Memory B cell (primary cell): ENCODE results near the gene CR2.

Experiments used
- ATAC-seq: fragments of 150-1000 bp; cut with Tn5 transposase; 2 replicates; pipeline ENCODE4 v1.10.0; 2021; ENCODE audit warnings: low read depth, mild to moderate bottlenecking, moderate library complexity
- DNase-seq, 2 donors: peaks; one replicate each; pipeline ENCODE4 v3.0.0; 2022; ENCODE audit warnings: low spot score in 2 of 2
- H3K27ac Mint-ChIP-seq: one replicate; pipeline ENCODE4 v1.8.0; 2022; ENCODE audit warnings: mild to moderate bottlenecking, moderate library complexity, mixed read lengths
- H3K27me3 Mint-ChIP-seq: one replicate; pipeline ENCODE4 v1.8.0; 2022; ENCODE audit warnings: mixed read lengths
- H3K36me3 Mint-ChIP-seq: one replicate; pipeline ENCODE4 v1.8.0; 2022; ENCODE audit warnings: mild to moderate bottlenecking, mixed read lengths
- H3K4me1 Mint-ChIP-seq: one replicate; pipeline ENCODE4 v1.8.0; 2022; ENCODE audit warnings: mixed read lengths
- H3K4me3 Mint-ChIP-seq: one replicate; pipeline ENCODE4 v1.8.0; 2022; ENCODE audit warnings: mild to moderate bottlenecking, moderate library complexity, mixed read lengths
- H3K9me3 Mint-ChIP-seq: one replicate; pipeline ENCODE4 v1.8.0; 2022; ENCODE audit warnings: mixed read lengths

Gene CR2

DNA sequence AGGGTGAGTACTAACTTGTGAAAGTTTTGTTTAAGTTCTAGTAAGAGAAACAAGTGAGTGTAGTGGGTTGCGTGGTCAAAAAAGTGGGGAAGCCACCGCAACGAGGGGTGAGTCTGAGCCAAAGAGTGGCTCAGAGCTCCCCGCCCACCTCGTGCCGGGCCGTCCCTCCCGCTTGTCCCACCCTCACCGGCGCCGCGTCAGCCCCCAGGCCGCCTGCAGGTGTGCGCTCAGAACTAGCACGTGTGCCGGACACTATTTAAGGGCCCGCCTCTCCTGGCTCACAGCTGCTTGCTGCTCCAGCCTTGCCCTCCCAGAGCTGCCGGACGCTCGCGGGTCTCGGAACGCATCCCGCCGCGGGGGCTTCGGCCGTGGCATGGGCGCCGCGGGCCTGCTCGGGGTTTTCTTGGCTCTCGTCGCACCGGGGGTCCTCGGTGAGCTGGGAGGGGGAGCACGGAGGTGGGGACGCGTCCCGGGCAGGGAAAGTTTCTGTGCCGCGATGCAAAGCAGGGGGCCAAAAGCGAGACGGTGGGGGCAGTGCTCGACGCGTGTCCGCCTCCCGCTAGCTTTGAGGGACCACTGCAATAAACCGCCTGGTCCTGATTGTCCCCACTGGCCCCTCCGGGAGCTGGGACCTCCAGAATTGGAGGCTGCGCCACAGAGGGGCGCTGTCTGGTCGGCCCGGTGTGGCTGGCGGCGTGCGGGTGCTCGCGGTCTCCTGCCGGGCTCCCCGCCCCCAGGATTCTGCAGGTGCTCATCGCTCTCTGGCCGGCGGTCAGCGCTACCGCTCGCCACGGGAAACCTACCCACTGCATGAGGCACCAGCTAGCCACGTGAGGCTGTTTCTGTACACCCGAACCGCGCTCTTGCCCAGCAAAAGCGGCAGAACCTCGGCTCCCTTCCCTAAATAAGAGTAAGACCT is at the start of gene CR2:
TSS of gene CR2 (plus strand) at position 283 of the 919 bp plus-strand sequence. CDS start at position 374, 91 bp downstream.
- Mint-ChIP-seq H3K36me3 (no peaks in the 10 kb centered on the region), H3K27me3 (no peaks in the 10 kb centered on the region), H3K9me3 (no peaks in the 10 kb centered on the region), H3K27ac (no peak within 1 kb of the TSS), H3K4me1 (peaks cover 10% of the 10 kb centered on the region), H3K4me3 (peak within 1 kb of the TSS; percentile 84)
- ATAC-seq (peak; percentile 91), DNase-seq (peak; percentile 71)

DNA sequence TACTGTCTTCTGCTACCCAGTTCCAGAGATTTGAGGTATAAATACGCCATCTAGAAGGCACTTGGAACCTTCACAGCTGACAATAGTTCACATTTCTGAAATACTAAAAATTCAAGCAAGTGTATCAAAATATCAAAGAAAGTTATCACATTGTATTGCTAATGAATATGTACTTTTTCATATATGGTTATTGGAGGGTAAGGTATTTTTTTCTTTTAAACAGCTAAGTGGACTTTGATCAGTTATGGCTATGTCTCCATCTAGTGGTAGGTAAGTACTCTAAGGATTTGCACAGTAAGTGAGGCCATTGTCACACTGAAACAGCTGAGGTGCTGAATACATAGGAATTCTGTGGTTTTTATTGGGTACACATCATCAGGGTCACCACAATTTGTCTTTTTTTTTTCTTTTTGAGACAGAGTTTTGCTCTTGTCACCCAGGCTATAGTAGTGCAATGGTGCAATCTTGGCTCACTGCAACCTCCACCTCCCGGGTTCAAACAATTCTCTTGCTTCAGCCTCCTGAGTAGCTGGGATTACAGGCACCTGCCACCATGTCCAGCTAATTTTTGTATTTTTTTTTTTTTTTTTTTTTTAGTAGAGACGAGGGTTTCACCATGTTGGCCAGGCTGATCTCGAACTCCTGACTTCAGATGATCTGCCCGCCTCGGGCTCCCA is 49.1 kb upstream of the CR2 start:
- H3K4me3 Mint-ChIP-seq, result no peak overlapping the region
- H3K9me3 Mint-ChIP-seq, result no peaks in the 10 kb centered on the region
- H3K36me3 Mint-ChIP-seq, result no peaks in the 10 kb centered on the region
- H3K27me3 Mint-ChIP-seq, result no peaks in the 10 kb centered on the region
- ATAC-seq (peak; percentile 89), DNase-seq (peak in 1 of 2 donors; percentile 40)
- H3K27ac Mint-ChIP-seq, result no peak overlapping the region
- H3K4me1 Mint-ChIP-seq, result peaks cover 16% of the 10 kb centered on the region

DNA sequence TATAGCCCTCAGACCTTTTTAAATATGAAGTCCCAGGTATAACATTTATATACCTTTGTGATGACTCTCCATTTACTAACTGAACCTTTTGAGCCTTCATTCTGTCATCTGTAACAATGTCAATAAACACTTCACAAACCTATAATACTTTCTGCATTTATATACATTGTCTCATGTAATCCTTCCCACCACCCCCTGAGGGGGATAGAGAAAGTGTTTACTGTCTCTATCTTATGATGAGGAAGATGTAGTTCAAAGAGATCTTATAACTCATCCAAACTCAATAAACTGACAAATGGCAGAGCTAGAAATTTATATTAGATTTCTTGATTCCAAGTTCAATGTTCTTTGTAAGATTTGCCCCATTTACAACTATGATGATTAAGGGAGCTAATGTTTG is 48.3 kb upstream of the CR2 start:
- no peaks in the 10 kb centered on the region for H3K27me3 Mint-ChIP-seq
- H3K27ac Mint-ChIP-seq, result no peak overlapping the region
- ATAC-seq, result peak; percentile 56
- DNase-seq, result no peak
- H3K4me1 Mint-ChIP-seq, result peaks cover 17% of the 10 kb centered on the region
- H3K36me3 Mint-ChIP-seq, result no peaks in the 10 kb centered on the region
- no peaks in the 10 kb centered on the region for H3K9me3 Mint-ChIP-seq
- no peak overlapping the region for H3K4me3 Mint-ChIP-seq

DNA sequence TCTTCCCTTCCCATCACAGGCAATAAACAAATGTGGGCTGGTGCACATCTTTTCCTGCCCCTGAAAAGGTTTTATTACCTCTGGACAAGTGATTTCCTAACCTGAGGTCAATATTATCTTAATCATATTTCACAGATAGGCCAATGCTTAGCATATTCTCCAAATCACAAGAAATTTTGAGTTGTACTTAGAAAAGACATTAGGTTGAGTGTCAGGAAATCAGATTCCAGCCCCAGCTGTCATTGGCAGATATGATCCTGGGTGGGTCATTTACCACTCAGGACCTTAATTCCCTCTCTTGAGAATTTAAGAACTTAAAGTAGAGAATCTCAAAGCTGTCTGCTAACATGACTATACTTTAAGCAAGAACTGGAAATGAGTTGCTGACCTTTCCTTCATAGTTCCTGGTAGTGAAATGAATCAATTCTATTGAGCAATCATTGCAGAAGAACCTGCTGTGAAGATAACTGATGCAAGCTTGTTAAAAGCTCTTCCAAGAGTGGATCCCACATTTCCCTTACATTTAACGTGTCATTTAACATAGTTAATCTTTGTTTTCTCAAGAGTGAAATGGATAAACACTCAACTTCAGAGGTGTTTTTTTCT is 46.4 kb upstream of the CR2 start:
- ATAC-seq (no peak), DNase-seq (no peak)
- Mint-ChIP-seq H3K36me3 (no peaks in the 10 kb centered on the region), H3K27ac (peak overlapping the region; percentile 38), H3K27me3 (no peaks in the 10 kb centered on the region), H3K4me1 (peaks cover 31% of the 10 kb centered on the region), H3K9me3 (no peaks in the 10 kb centered on the region), H3K4me3 (no peak overlapping the region)

DNA sequence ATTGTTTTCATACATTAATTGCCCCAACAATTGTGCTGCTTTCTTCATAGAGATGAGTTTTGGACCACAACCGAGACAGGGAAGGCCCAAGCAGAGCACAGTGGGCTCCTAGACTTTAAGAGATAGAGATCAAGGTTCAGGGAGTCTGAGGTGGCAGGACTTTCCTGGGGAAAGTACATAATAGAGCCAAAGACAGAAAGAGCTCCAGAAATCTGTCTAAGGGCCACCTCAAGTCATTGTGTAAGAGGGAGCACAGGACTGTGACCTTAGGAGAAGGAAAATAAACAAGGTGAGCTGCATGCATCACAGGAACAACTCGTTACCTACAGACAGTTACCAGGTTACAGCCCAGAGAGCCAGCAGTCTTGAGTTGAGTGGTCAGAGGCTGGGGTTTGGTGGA is 41.3 kb upstream of the CR2 start:
- ATAC-seq, result no peak
- Mint-ChIP-seq H3K27ac (peak overlapping the region; percentile 87), H3K27me3 (no peaks in the 10 kb centered on the region), H3K36me3 (no peaks in the 10 kb centered on the region), H3K4me1 (peaks cover 49% of the 10 kb centered on the region), H3K4me3 (peak overlapping the region; percentile 0), H3K9me3 (no peaks in the 10 kb centered on the region)
- DNase-seq, result no peak

DNA sequence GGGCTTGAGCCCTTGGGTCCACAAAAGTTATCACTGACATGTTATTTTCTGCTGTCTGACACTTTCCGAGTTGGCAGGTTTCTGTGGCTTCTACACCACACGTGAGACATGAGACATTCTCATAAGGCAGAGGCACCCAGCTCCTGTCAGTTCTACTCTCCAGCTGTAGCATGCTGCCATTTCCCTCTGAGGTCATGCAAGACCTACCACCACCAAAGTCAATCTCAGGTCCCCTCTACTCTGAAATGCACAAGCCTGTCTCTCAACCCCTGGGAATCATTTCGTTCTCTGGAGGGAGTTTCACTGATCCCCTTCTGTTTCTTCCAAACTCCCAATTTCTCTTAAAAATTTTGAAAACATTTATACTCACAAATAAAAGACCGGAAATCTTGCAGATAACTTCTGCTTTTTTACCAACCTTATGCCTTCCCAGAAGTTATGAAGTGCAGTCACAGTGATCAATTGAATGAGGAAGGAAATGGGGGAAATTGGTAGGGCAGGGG is 39.5 kb upstream of the CR2 start:
- Mint-ChIP-seq H3K4me1 (peaks cover 50% of the 10 kb centered on the region), H3K4me3 (peak overlapping the region; percentile 74), H3K9me3 (peaks cover 1% of the 10 kb centered on the region), H3K27ac (peak overlapping the region; percentile 87), H3K36me3 (no peaks in the 10 kb centered on the region), H3K27me3 (no peaks in the 10 kb centered on the region)
- DNase-seq (peak; percentile 51 to 54), ATAC-seq (peak; percentile 91)

DNA sequence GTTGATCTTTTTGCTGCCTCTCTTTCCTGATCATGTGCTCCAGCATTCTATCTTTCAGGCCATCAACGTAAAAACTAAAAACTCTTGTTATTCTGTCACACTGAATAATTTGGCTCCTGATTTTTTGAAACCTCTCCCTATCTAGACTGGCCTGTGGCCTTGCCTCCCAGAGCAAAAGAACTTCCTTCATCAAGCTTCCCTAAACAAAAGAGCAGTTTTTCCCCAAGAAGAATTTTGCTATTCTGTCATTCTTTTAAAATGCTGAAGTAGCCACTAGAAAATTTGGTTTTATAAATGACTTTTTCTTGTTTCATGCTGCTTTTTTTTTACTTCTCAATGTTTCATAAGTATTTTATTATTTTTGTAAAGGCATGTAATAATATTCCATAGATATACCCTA is 37.1 kb upstream of the CR2 start:
- DNase-seq (no peak), ATAC-seq (no peak)
- H3K36me3 Mint-ChIP-seq, result peaks cover 5% of the 10 kb centered on the region
- H3K4me3 Mint-ChIP-seq, result no peak overlapping the region
- H3K27ac Mint-ChIP-seq, result no peak overlapping the region
- H3K27me3 Mint-ChIP-seq, result no peaks in the 10 kb centered on the region
- peaks cover 6% of the 10 kb centered on the region for H3K9me3 Mint-ChIP-seq
- peaks cover 41% of the 10 kb centered on the region for H3K4me1 Mint-ChIP-seq

DNA sequence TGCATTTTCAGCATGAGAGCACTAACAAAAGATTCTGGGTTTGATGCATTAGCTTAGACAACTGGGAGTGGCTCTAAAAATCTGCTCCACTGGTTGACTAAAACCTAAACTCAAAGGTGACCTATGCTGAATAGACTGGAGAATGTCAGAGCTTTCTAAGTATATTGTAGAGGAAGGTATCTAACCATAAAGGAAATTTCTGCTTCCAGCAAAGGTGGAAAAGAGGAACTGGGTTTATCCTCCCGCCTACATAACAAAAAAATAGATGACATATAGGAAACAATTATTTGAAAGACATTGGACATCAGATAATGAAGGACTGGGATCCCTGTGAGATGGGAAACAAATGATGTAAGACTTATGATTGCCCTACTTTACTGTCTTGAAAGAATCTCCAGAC is 35.8 kb upstream of the CR2 start:
- ATAC-seq, result no peak
- Mint-ChIP-seq H3K4me3 (no peak overlapping the region), H3K9me3 (peaks cover 6% of the 10 kb centered on the region), H3K36me3 (peaks cover 5% of the 10 kb centered on the region), H3K27ac (no peak overlapping the region), H3K4me1 (peaks cover 30% of the 10 kb centered on the region), H3K27me3 (no peaks in the 10 kb centered on the region)
- no peak for DNase-seq

DNA sequence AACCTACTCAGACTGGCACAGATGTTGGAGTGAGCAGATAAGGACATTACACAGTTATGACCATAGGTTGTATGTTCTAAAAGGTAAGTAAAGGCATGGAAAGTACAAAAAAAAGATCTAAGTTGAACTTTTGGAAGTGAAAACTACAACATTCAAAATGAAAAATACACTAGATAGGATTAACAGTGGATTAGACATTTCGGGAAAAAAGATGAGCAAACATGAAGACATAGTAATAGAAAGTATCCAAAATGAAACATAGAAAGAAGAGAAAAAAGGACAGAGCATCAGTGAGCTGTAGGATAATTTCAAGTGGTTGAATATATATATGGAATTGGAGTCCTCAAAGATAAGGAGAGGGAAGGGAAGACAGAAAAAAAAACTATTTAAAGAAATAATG is 34.0 kb upstream of the CR2 start:
- peaks cover 6% of the 10 kb centered on the region for H3K9me3 Mint-ChIP-seq
- no peak overlapping the region for H3K4me3 Mint-ChIP-seq
- peaks cover 26% of the 10 kb centered on the region for H3K4me1 Mint-ChIP-seq
- peaks cover 5% of the 10 kb centered on the region for H3K36me3 Mint-ChIP-seq
- ATAC-seq (no peak), DNase-seq (no peak)
- no peaks in the 10 kb centered on the region for H3K27me3 Mint-ChIP-seq
- no peak overlapping the region for H3K27ac Mint-ChIP-seq

DNA sequence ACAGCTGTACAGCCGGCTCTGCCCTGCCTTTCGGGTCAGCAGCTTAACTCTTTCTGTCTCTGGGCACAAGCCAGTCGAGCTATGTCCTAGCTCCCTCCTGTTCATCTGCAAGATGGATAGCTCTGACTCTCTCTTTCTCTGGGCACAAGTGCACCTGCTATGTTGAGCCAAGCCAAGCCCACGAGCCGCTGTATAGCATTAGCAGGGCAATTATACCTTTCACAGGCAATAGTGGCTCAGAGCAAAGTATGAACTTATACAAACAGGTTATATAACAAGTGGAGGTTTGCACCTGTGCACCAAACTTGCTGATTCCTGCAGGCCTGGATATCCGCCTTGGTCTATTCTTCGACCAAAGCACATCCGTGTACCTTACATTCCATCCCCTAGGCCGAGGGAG is 33.0 kb upstream of the CR2 start:
- Mint-ChIP-seq H3K36me3 (peaks cover 5% of the 10 kb centered on the region), H3K27ac (no peak overlapping the region), H3K27me3 (no peaks in the 10 kb centered on the region), H3K4me3 (no peak overlapping the region), H3K9me3 (peaks cover 6% of the 10 kb centered on the region), H3K4me1 (peaks cover 26% of the 10 kb centered on the region)
- ATAC-seq (no peak), DNase-seq (no peak)

DNA sequence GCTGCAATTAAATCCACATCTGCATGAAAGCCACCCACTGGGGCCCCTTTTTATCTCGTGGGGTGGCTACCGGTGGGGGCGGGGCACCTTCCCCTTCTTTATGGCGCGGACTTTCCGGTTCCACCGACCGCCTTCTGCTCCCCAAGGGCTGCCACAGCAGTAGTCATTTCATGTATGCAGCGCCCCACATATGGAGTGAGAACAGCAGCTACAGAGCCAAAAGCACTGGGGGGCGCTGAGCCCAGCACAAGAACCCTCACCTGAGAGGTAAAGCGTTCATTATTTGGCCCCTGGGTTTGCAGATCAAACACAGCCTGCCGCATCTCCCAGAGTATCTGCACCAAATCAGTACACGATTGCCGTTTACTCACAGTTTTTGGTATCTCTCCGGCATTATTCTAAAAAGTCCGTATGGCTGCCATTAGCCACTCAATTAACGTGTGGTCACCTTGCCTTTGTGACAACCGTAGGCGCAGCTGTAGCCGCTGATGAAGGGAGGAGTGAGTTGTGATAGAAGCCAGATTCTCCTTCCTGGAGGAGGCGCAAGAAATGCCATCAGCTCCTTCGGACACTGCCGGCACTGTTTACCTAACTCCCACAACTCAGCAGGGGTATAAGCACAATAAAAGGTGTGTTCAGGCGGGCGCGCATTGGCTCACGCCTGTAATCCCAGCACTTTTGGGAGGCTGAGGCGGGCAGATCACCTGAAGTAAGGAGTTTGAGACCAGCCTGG is 30.4 kb upstream of the CR2 start:
- Mint-ChIP-seq H3K4me3 (peak overlapping the region; percentile 80), H3K27me3 (no peaks in the 10 kb centered on the region), H3K27ac (peak overlapping the region; percentile 67), H3K4me1 (peaks cover 28% of the 10 kb centered on the region), H3K36me3 (peaks cover 5% of the 10 kb centered on the region), H3K9me3 (peaks cover 6% of the 10 kb centered on the region)
- ATAC-seq (peak; percentile 66), DNase-seq (peak; percentile 15 to 19)

DNA sequence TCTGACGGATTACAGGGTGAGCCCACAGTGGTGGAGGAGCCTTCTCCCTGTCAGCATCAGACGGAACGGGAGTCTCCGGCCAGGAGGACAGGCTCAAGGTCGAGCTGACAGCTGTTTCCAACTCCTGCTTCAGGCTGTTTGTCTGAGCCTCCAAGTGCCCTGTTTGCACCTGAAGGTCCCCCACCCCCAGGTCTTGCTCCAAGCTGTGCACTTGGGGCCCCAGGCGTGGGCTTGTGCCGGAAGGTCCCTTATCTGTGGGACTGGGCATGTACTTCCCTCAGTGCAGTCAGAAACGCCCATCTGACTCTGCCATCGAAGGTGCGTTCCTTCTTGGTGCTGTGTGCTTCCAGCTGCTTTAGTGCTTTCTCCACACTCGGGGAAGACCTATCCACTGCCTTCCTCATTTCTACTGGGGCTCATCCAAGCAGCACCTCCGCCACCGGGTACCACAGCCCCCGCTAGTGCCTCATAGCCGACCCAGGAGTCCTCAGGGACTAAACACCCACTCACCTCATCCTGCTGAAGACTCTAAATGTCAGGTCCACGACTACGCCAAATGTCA is 29.5 kb upstream of the CR2 start:
- ATAC-seq, result peak; percentile 71
- Mint-ChIP-seq H3K4me1 (peaks cover 32% of the 10 kb centered on the region), H3K27ac (peak overlapping the region; percentile 35), H3K36me3 (peaks cover 5% of the 10 kb centered on the region), H3K9me3 (peaks cover 4% of the 10 kb centered on the region), H3K4me3 (peak overlapping the region; percentile 68), H3K27me3 (no peaks in the 10 kb centered on the region)
- peak in 1 of 2 donors; percentile 23 for DNase-seq

DNA sequence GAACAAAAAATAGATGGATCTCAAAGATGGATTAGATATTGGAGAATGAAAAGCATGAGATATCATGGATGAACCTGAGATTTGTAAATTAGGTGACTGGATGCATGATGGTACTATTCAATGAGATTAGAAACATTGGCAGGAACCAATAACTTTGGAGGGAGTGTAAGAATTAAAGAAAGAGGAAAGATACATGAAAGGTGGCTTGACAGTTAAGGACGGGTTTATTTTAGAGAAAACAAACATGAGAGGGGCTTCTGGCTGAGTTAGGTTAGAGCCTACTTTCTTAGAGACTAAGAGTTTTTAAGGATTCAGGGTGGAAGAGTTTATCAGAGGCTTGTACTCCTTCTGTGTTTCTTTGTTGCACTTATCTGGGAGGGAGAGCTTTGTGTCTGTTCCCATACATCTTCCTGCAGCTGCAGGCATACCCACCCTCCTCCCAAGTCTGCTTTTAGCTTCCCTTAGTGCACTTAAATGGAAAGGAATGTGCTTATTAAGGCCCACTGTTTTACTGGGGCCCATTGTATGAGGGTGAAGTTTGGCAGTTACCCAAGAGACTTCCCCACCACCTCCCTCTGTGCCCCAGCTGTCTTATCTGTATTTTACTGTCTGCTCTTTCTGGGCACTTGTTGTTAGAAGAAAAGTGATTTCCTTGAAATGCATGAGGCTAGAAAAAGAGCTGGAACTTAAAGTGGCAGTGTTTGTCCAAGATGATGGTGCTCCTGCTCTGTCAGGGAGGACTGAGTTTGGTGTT is 26.1 kb upstream of the CR2 start:
- no peaks in the 10 kb centered on the region for H3K27me3 Mint-ChIP-seq
- H3K4me3 Mint-ChIP-seq, result peak overlapping the region; percentile 9
- H3K4me1 Mint-ChIP-seq, result peaks cover 52% of the 10 kb centered on the region
- DNase-seq, result no peak
- H3K36me3 Mint-ChIP-seq, result no peaks in the 10 kb centered on the region
- peak overlapping the region; percentile 71 for H3K27ac Mint-ChIP-seq
- ATAC-seq, result no peak
- H3K9me3 Mint-ChIP-seq, result no peaks in the 10 kb centered on the region
